ENCODE measurements around the gene ZBP1. TPM values are rescaled to one million over a fixed set of nuclear protein-coding genes. Genes with fewer than 3 reads are reported as not detected.

ZBP1 gene, protein sequence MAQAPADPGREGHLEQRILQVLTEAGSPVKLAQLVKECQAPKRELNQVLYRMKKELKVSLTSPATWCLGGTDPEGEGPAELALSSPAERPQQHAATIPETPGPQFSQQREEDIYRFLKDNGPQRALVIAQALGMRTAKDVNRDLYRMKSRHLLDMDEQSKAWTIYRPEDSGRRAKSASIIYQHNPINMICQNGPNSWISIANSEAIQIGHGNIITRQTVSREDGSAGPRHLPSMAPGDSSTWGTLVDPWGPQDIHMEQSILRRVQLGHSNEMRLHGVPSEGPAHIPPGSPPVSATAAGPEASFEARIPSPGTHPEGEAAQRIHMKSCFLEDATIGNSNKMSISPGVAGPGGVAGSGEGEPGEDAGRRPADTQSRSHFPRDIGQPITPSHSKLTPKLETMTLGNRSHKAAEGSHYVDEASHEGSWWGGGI
- 2.9 and 7.6 TPM in 2 replicates for total RNA-seq (2014; rRNA removed; shearing (Covaris generic); ENCODE audit: low replicate concordance)

DNA sequence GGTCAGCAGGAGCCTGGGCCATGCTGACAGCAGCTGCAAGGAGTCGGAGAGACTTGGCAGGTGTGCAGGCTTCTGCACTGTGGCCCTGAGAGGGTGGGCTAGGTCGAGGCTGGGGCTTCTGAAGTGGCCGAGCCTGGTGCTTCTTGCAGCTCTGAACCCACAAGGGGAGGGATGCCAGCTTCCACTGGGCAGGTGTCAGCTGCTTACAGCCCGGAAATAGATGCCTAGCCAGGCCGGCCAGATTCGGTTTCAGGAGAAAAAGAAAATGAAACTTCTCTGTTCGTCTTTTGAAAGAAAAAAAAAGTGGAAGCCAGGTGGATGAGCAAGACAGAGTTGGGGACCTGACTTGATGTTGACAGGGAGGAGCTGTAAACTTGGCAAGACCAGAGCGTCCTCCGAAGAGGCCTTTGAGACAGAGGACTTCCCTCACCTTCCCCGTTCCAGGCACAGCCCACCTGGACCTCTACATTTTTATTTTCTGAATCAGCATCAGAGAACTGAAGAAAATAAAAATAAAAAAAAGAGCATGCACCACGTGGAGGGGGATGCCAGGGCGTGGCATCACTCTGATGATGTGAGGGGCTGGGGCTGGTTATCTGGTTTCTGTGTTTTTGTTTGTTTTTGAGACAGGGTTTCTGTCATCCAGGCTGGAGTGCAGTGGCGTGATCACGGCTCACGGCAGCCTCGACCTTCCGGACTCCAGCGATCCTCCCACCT lies at the start of gene ZBP1:
ZBP1 (minus strand) TSS at position 153 of the 717 bp plus-strand sequence; CDS start at position 22, 131 bp downstream.
- H3K4me2 ChIP-seq (ENCODE audit: low read depth, low read length, poor library complexity, severe bottlenecking): peak within 1 kb of the TSS; percentile 74
- peak within 1 kb of the TSS; percentile 86 for H2AFZ ChIP-seq (ENCODE audit: low read length)

DNA sequence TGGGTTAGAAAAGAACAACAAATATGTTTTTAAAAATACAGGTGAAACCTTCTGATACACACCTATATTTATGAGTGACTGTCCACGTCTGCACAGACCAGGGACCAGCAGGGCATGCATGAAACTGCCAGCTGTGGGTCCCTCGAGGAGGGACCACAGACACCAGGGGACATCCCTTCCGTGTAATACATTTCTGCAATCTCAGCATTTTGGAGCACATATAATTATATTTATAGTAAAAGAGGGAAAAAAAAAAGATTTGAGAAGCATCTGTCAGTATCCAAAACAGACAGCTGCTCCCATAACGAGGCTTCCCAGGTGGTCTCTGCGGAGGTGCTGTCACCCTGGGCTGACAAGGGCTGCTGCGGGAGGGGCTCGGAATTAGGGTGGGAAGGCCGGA lies 49.4 kb upstream of the ZBP1 start:
- H3K4me2 ChIP-seq (ENCODE audit: low read depth, low read length, poor library complexity, severe bottlenecking): no peak overlapping the region
- H2AFZ ChIP-seq (ENCODE audit: low read length): no peak overlapping the region
- DNase-seq: no peak
- peaks cover 53% of the 10 kb centered on the region; the same call in 1 of the 2 replicates for H4K20me1 ChIP-seq (ENCODE audit: insufficient read depth, low read depth, low read length)
- no peaks in the 10 kb centered on the region for H3K9me2 ChIP-seq (replicated peaks; ENCODE audit: insufficient read depth, low read length)
- no peaks in the 10 kb centered on the region for H3K79me2 ChIP-seq (ENCODE audit: low read length)
- no peak overlapping the region for H3K9ac ChIP-seq (ENCODE audit: low read length)
- H3K27ac ChIP-seq (ENCODE audit: low read length): no peak overlapping the region
- no peaks in the 10 kb centered on the region for H3K27me3 ChIP-seq (ENCODE audit: low read length)
- H3K9me3 ChIP-seq (ENCODE audit: low read length): no peaks in the 10 kb centered on the region
- no peak overlapping the region for H3K4me3 ChIP-seq (ENCODE audit: low read length)
- H3K4me1 ChIP-seq (ENCODE audit: low read length): no peaks in the 10 kb centered on the region
- no peaks in the 10 kb centered on the region for H3K36me3 ChIP-seq (ENCODE audit: insufficient read depth, low read length)

More for the DNA sequence above, at the start of gene ZBP1:
- Histone ChIP-seq H3K9me2 (replicated peaks; ENCODE audit: insufficient read depth, low read length) (no peaks in the 10 kb centered on the region), H4K20me1 (ENCODE audit: insufficient read depth, low read depth, low read length) (no peaks in the 10 kb centered on the region), H3K9me3 (ENCODE audit: low read length) (no peaks in the 10 kb centered on the region), H3K27me3 (ENCODE audit: low read length) (peaks cover 3% of the 10 kb centered on the region; the same call in 1 of the 2 replicates), H3K79me2 (ENCODE audit: low read length) (no peaks in the 10 kb centered on the region), H3K4me3 (ENCODE audit: low read length) (peak within 1 kb of the TSS; percentile 54), H3K4me1 (ENCODE audit: low read length) (peaks cover 44% of the 10 kb centered on the region), H3K36me3 (ENCODE audit: insufficient read depth, low read length) (no peaks in the 10 kb centered on the region), H3K27ac (ENCODE audit: low read length) (peak within 1 kb of the TSS; percentile 66), H3K9ac (ENCODE audit: low read length) (peak within 1 kb of the TSS; percentile 52)
- DNase-seq: peak; percentile 74

DNA sequence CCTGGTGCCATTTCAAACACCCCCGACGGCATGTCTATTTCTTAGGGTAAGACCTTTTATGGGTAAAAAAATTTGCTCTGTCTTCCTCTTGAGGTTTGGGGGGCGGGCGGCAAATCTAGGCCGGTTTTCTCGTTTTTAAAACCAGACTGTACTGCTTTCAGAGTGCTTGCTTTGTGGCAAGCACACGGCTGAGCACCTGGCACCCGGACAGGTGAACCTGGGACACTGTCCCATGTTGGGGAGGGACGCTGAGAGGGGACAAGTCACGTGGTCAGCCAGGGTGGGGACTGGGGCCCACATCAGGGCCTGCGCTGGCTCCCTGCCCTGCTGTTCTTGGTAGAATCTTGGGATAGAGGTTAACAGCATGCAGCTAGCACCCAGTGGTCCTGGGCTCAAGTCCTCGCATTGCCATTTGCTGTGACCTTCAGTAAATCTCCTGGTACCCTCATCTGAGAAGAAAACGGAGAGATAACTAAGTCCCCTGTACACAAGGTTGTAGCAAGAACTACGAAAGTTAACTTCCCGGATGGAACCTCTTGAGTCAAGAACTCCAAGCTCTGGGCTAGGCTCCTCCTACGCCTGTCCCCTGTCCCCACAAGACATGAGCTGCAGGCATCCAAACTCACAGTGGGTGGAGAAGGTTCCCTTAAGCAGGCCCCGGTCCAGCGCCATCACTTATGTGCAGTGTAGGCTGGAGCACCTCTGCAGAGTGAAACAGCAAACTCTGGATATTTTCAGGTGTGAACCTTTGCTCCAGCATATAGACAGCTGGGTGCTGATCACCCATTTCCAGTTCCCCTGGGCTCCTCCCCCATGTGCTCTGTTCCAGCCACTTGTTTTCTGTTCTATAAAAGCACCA lies 47.9 kb upstream of the ZBP1 start:
- no peaks in the 10 kb centered on the region for H3K36me3 ChIP-seq (ENCODE audit: insufficient read depth, low read length)
- H3K27me3 ChIP-seq (ENCODE audit: low read length): no peaks in the 10 kb centered on the region
- no peak for DNase-seq
- H3K4me2 ChIP-seq (ENCODE audit: low read depth, low read length, poor library complexity, severe bottlenecking): no peak overlapping the region
- H3K9me2 ChIP-seq (replicated peaks; ENCODE audit: insufficient read depth, low read length): no peaks in the 10 kb centered on the region
- no peak overlapping the region for H3K9ac ChIP-seq (ENCODE audit: low read length)
- H3K9me3 ChIP-seq (ENCODE audit: low read length): no peaks in the 10 kb centered on the region
- H3K79me2 ChIP-seq (ENCODE audit: low read length): no peaks in the 10 kb centered on the region
- no peak overlapping the region for H3K27ac ChIP-seq (ENCODE audit: low read length)
- H4K20me1 ChIP-seq (ENCODE audit: insufficient read depth, low read depth, low read length): peaks cover 47% of the 10 kb centered on the region; the same call in 1 of the 2 replicates
- H3K4me3 ChIP-seq (ENCODE audit: low read length): no peak overlapping the region
- no peak overlapping the region for H2AFZ ChIP-seq (ENCODE audit: low read length)
- H3K4me1 ChIP-seq (ENCODE audit: low read length): no peaks in the 10 kb centered on the region

DNA sequence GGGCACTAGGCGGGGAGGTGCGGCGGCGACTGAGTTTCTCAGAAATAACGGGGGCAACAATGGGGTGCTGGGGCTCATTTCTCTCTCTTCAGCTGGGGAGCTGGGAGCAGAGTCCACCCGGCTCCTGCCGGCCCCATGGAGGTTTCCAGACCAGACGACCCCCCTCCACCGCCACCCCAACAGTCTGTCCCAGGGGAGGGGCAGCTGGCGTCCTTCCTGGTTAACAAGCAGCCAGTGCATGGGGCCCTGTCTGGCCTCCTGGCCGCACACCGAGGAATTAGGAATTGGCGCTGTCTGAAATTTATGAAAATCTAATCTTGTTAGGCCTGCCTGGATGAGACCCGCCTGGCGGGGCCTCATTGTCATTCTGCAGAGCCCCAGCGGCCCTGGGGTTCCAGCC lies 47.2 kb upstream of the ZBP1 start:
- DNase-seq: no peak
- H3K9me2 ChIP-seq (replicated peaks; ENCODE audit: insufficient read depth, low read length): no peaks in the 10 kb centered on the region
- H3K9ac ChIP-seq (ENCODE audit: low read length): no peak overlapping the region
- no peak overlapping the region for H3K4me3 ChIP-seq (ENCODE audit: low read length)
- no peak overlapping the region for H3K4me2 ChIP-seq (ENCODE audit: low read depth, low read length, poor library complexity, severe bottlenecking)
- no peaks in the 10 kb centered on the region for H3K36me3 ChIP-seq (ENCODE audit: insufficient read depth, low read length)
- H3K79me2 ChIP-seq (ENCODE audit: low read length): no peaks in the 10 kb centered on the region
- H3K27ac ChIP-seq (ENCODE audit: low read length): no peak overlapping the region
- peaks cover 45% of the 10 kb centered on the region; the same call in 1 of the 2 replicates for H4K20me1 ChIP-seq (ENCODE audit: insufficient read depth, low read depth, low read length)
- H3K27me3 ChIP-seq (ENCODE audit: low read length): no peaks in the 10 kb centered on the region
- no peak overlapping the region for H2AFZ ChIP-seq (ENCODE audit: low read length)
- H3K9me3 ChIP-seq (ENCODE audit: low read length): no peaks in the 10 kb centered on the region
- no peaks in the 10 kb centered on the region for H3K4me1 ChIP-seq (ENCODE audit: low read length)

DNA sequence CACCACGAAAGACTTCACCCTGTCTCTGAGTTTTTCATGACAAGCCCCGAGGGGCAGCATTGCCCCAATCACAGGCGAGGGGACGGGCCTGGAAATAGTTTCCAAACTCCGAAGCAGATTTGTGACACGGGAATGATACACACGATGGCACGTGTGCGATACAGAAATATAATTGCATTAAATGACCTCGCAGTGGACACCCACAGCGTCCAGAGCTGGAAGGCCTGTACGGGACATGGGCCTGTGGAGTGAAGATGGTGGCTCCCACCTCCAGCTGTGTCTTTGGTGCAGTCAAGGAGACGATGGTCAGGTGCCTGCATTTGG lies 46.6 kb upstream of the ZBP1 start:
- Histone ChIP-seq H3K4me2 (ENCODE audit: low read depth, low read length, poor library complexity, severe bottlenecking) (no peak overlapping the region), H3K9ac (ENCODE audit: low read length) (no peak overlapping the region), H3K9me3 (ENCODE audit: low read length) (no peaks in the 10 kb centered on the region), H3K27ac (ENCODE audit: low read length) (no peak overlapping the region), H4K20me1 (ENCODE audit: insufficient read depth, low read depth, low read length) (peaks cover 45% of the 10 kb centered on the region; the same call in 1 of the 2 replicates), H3K27me3 (ENCODE audit: low read length) (no peaks in the 10 kb centered on the region), H3K79me2 (ENCODE audit: low read length) (no peaks in the 10 kb centered on the region), H2AFZ (ENCODE audit: low read length) (no peak overlapping the region), H3K36me3 (ENCODE audit: insufficient read depth, low read length) (no peaks in the 10 kb centered on the region), H3K9me2 (replicated peaks; ENCODE audit: insufficient read depth, low read length) (no peaks in the 10 kb centered on the region), H3K4me1 (ENCODE audit: low read length) (no peaks in the 10 kb centered on the region), H3K4me3 (ENCODE audit: low read length) (no peak overlapping the region)
- no peak for DNase-seq

DNA sequence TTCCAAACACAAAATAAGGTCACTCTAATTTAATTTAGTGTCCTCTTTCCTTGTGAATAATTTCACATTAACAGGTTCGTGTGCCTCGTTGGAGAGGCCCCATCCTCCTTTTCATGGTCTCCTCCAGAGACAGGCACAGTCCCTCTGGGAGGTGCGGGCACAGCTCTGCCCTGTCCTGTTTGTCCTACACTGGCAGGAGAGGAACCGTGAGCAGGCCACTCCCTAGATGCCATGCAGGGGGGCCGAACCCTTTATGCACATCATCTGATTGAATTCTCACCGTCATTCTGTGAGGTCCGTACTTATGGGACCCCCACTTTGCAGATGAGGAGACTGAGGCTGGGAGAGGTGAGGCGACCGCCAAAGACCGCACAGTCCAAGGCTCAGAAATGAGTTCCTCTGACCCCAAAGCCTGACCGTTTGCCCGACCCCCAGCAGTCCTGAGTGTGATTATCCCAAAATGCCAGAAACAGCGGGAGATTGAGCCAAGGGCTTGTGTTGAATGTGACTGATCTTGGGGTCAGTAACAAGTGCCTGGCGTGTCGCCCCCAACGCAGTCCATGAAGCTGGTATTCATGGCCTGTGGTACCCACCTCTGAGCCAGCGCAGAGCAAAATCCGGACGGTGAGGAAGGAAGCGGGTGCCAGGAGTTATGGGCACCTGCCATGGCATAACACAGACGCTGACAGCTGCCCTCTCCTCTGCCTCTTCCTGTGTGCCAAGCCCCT lies 46.0 kb upstream of the ZBP1 start:
- H4K20me1 ChIP-seq (ENCODE audit: insufficient read depth, low read depth, low read length): peaks cover 45% of the 10 kb centered on the region; the same call in 1 of the 2 replicates

DNA sequence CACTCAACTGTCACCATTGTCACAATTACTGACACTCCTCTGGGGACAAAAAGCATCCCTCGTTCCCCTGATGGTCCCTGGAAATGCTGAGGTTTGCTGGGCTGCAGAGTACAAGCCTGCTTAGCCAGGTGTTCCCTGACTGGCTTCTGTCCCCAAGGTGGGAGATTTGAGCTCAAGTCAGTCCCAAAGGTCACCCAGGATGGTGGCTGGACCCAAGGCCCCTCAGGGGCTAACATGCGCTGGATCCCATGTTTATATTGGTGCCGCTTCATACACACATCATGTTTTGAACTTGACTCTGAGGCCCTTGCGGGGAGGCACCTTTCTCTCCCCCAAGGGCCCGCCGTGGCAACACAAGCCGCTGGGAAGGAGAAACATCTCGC lies 45.4 kb upstream of the ZBP1 start:
- H3K9ac ChIP-seq (ENCODE audit: low read length): no peak overlapping the region
- H3K9me2 ChIP-seq (replicated peaks; ENCODE audit: insufficient read depth, low read length): no peaks in the 10 kb centered on the region
- DNase-seq: no peak
- H3K4me3 ChIP-seq (ENCODE audit: low read length): no peak overlapping the region
- no peak overlapping the region for H3K4me2 ChIP-seq (ENCODE audit: low read depth, low read length, poor library complexity, severe bottlenecking)
- peaks cover 39% of the 10 kb centered on the region; the same call in 1 of the 2 replicates for H4K20me1 ChIP-seq (ENCODE audit: insufficient read depth, low read depth, low read length)
- no peak overlapping the region for H3K27ac ChIP-seq (ENCODE audit: low read length)
- H3K4me1 ChIP-seq (ENCODE audit: low read length): no peaks in the 10 kb centered on the region
- H3K36me3 ChIP-seq (ENCODE audit: insufficient read depth, low read length): no peaks in the 10 kb centered on the region
- H3K9me3 ChIP-seq (ENCODE audit: low read length): no peaks in the 10 kb centered on the region
- H2AFZ ChIP-seq (ENCODE audit: low read length): no peak overlapping the region
- H3K27me3 ChIP-seq (ENCODE audit: low read length): no peaks in the 10 kb centered on the region
- no peaks in the 10 kb centered on the region for H3K79me2 ChIP-seq (ENCODE audit: low read length)

More for the DNA sequence above, 46.0 kb upstream of the ZBP1 start:
- Histone ChIP-seq H3K4me1 (ENCODE audit: low read length) (no peaks in the 10 kb centered on the region), H3K27me3 (ENCODE audit: low read length) (no peaks in the 10 kb centered on the region), H3K27ac (ENCODE audit: low read length) (no peak overlapping the region), H3K9me2 (replicated peaks; ENCODE audit: insufficient read depth, low read length) (no peaks in the 10 kb centered on the region), H2AFZ (ENCODE audit: low read length) (no peak overlapping the region), H3K4me2 (ENCODE audit: low read depth, low read length, poor library complexity, severe bottlenecking) (no peak overlapping the region), H3K36me3 (ENCODE audit: insufficient read depth, low read length) (no peaks in the 10 kb centered on the region), H3K4me3 (ENCODE audit: low read length) (no peak overlapping the region), H3K79me2 (ENCODE audit: low read length) (no peaks in the 10 kb centered on the region), H3K9ac (ENCODE audit: low read length) (no peak overlapping the region), H3K9me3 (ENCODE audit: low read length) (no peaks in the 10 kb centered on the region)
- DNase-seq: no peak
